Iris pigment epithelial cell (primary cell): ENCODE measurements around the gene CCDC88B.
"Not testable (repeated sequence)": the region's sequence is repeated elsewhere in the genome, so short reads cannot be mapped to it uniquely, and the experiment has no call there.

Experiments used
- DNase-seq: peaks from one replicate; pipeline ENCODE4 v3.0.0-alpha.2; 2011; ENCODE audit warnings: low read depth

CCDC88B gene

DNA sequence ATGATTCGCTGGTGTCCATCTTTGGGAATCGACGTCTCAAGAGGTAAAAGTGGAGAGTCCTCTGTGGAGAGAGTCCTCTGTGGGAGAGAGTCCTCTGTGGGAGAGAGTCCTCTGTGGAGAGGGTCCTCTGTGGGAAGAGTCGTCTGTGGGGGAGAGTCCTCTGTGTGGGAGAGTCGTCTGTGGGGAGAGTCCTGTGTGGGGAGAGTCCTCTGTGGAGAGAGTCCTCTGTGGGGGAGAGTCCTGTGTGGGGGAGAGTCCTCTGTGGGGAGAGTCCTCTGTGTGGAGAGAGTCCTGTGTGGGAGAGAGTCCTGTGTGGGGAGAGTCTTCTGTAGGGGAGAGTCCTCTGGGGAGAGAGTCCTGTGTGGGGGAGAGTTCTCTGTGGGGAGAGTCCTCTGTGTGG lies 19.0 kb upstream of the CCDC88B start:
- no peak for DNase-seq

GRCh38 chr11:64321533-64321932 lies 18.5 kb upstream of the CCDC88B start:
- no peak for DNase-seq

GRCh38 chr11:64322925-64323260 lies 17.1 kb upstream of the CCDC88B start:
- no peak for DNase-seq

GRCh38 chr11:64323373-64323772 lies 16.6 kb upstream of the CCDC88B start:
- DNase-seq: no peak

- DNase-seq: not testable (repeated sequence)
These were observed 16.0 kb upstream of the CCDC88B start for GRCh38 chr11:64323984-64324383.

GRCh38 chr11:64324692-64325469 lies 15.1 kb upstream of the CCDC88B start:
- DNase-seq: no peak

DNA sequence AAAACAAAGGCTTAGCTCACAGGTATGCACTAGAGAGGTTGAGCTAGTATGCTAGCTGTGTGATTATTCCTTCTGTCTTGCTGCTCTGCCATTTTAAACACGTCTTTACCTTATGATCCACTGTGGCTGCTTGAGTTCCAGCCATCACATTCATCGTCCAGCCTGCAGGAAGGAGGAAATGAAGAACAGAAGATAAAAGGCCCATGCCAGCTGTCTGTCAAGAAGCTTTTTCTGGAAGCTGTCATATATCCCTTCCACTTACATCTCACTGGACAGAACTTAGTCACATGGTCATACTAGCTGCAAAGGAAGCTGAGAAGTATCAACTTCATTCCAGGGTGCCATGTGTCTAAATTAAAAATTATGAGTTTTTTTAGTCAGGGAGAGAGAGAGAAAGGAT lies 12.6 kb upstream of the CCDC88B start:
- DNase-seq: no peak

DNA sequence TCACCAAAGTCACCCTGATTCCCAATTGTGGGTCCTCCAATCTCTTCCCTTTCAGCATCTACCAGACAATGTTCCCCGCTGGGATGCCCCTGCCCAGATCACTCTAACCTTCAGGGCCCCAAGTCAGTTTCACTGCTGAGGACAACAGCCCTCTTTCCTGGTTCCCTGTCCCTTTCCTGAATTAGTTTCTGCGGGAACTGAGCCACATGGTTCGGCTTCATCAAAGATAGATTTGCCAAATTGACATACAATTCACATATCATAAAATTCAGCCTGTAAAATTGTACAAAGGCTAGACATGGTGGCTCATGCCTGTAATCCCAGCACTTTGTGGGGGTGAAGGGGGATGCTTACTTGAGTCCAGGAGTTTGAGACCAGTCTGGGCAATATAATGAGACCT lies 12.0 kb upstream of the CCDC88B start:
- no peak for DNase-seq

DNA sequence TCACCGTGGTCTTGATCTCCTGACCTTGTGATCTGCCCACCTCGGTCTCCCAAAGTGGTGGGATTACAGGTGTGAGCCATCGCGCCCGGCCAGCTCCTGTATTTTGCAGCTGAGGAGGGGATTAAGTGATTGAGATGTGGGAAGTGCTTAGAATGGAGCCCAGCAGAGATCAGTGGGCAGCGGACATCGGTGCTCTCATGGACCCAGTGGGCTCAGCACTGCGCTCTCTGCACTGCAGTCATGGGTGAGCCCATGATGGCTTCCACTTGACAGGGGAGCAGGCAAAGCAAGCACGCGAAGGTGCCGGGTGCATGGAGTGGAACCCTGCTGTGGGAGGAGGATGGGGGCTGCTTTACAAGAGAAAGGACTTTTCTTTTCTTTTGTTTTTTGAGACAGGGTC lies 9.1 kb upstream of the CCDC88B start:
- DNase-seq: no peak

- DNase-seq: peak; percentile 93
These were observed 8.2 kb upstream of the CCDC88B start for GRCh38 chr11:64331569-64332371.

DNA sequence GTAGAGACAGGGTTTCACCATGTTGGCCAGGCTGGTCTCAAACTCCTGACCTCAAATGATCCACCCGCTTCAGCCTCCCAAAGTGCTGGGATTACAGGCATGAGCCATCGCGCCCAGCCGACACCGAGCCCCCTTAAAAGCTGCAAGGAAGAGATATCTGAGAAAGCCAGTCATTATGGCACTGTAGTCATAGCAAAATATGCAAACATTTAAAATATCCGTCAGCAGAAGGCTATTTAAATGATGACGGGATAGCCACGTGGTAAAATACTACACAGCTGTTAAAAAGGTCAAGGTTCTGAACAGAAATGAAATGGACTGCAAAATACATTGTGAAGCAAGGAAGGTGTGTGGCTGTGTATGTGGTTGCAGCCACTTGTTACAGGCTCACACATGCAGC lies 6.4 kb upstream of the CCDC88B start:
- no peak for DNase-seq

- DNase-seq: peak; percentile 96
These were observed 5.0 kb upstream of the CCDC88B start for GRCh38 chr11:64334764-64335735.

GRCh38 chr11:64337538-64338249 lies 2.3 kb upstream of the CCDC88B start:
- DNase-seq: no peak

GRCh38 chr11:64338716-64339115 lies 1.3 kb upstream of the CCDC88B start:
- no peak for DNase-seq

DNA sequence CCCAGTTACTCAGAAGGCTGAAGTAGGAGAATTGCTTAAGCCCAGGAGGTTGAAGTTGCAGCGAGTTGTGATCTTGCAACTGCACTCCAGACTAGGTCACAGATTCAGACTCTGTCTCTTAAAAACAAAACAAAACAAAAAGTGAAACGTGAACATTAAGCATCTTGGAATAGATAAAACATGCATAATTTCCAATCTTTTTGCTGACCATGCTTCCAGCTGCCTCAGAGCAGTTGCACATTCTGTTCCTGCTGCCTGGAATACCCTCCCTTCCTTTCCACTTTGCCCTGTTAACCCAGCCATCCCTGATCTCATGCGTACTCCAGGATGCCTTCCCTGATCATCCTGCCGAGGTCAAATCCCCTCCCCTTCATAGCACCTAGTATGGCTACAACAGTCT lies 718 bp upstream of the CCDC88B start:
- DNase-seq: no peak

GRCh38 chr11:64340671-64341335 lies 799 bp downstream of the CCDC88B start:
- DNase-seq: no peak

GRCh38 chr11:64341429-64341828 lies 1.4 kb downstream of the CCDC88B start:
- no peak for DNase-seq

DNA sequence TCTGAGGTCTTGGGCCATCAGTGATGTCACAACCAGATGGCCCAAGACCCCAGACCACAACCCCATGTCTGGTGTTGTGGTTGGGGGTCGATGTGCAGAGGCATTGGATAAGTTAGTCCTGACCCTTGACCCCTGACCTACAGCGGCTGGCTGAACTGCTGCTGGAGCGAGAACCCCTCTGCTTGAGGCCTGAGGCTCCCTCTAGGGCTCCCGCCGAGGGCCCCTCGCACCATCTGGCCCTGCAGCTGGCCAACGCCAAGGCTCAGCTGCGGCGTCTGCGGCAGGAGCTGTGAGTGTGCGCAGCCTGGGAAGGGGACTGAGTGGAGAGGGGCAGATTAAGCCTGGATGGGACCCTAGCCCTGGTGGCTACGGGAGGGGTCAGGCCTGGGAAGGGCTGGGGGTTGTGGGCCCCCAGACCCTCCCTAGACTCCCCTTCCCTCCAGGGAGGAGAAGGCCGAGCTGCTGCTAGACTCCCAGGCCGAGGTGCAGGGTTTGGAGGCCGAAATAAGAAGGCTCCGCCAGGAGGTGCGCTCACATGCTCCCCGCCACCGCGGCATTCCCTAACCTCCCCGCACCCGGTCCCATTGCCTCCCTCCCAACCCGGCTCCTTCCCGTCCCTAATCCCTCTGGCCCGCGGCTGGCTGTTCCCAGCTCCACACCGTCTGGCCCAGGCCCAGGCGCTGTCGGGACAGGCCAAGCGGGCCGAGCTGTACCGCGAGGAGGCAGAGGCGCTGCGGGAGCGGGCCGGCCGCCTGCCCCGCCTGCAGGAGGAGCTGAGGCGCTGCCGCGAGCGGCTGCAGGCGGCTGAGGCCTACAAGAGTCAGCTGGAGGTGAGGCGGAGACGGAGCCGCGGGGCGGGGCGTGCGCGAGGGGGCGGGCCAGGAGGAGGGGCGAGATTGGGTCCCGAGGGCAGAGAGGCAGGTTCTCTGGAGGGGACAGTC lies 2.1 kb downstream of the CCDC88B start:
- peak; percentile 91 for DNase-seq

DNA sequence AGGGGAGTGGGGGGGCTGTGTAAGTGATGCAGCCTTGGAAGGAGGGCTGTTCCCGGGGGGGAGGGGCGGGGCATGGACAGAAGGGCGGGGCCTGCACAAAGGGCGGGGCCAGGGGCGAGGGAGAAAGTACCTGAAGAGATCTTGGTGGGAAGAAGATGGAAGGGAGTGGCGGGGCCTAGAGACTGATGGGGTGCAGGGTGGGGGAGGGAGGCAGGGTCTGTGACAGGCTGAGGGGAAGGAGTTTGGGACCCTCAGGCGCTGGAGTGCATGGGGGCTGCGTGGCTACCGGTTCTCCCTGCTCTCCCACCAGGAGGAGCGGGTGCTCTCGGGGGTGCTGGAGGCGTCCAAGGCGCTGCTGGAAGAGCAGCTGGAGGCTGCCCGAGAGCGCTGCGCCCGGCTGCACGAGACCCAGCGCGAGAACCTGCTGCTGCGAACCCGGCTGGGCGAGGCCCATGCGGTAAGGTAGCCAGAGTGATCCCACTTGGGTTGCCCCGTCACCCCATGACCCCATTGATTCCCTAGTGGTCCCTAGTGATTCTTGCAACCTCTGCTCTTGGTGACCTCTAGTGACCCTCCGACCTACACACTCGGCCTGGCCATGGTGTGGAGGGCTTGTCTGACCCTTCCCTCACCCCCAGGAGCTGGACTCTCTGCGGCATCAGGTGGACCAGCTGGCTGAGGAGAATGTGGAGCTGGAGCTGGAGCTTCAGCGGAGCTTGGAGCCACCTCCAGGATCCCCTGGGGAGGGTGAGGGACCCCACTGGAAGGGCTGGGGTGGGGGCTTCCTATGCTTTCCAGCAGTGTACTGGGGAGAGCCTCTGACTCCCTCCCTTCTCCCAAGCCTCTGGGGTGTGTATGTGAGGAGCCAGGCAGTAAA lies 3.1 kb downstream of the CCDC88B start:
- no peak for DNase-seq
